Measurements from ENCODE around the gene KIF22.

Gene KIF22

DNA sequence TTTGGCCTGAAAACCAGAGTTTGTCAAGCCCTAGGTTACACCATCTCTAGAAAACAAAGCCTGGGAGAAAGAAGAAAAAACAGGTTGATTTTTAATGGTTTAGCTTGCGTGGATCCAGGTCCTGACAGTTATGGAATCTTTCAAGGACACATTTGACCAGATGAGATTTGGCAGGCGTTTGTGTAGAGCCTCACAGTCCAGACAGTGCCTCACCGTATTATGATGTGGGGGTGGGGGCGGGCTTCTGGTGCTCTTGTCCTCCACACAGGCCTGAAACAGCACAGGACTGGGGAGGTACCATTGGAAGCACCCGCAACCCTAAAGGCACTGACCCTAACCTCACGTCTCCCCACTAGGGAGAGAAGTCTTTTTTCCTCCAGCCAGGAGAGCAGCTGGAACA lies 49.3 kb downstream of the KIF22 start:
- TF ChIP-seq, protein P1, sequence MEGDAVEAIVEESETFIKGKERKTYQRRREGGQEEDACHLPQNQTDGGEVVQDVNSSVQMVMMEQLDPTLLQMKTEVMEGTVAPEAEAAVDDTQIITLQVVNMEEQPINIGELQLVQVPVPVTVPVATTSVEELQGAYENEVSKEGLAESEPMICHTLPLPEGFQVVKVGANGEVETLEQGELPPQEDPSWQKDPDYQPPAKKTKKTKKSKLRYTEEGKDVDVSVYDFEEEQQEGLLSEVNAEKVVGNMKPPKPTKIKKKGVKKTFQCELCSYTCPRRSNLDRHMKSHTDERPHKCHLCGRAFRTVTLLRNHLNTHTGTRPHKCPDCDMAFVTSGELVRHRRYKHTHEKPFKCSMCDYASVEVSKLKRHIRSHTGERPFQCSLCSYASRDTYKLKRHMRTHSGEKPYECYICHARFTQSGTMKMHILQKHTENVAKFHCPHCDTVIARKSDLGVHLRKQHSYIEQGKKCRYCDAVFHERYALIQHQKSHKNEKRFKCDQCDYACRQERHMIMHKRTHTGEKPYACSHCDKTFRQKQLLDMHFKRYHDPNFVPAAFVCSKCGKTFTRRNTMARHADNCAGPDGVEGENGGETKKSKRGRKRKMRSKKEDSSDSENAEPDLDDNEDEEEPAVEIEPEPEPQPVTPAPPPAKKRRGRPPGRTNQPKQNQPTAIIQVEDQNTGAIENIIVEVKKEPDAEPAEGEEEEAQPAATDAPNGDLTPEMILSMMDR (IDR thresholded peaks at IDR 0.05; ENCODE audit: control insufficient read depth, insufficient read depth, low read depth, low read length, missing control alignments), result no peak
- no peak overlapping the region for H3K4me3 ChIP-seq (ENCODE audit: control insufficient read depth, low read depth, low read length)
- DNase-seq (ENCODE audit: low read depth), result no peak

DNA sequence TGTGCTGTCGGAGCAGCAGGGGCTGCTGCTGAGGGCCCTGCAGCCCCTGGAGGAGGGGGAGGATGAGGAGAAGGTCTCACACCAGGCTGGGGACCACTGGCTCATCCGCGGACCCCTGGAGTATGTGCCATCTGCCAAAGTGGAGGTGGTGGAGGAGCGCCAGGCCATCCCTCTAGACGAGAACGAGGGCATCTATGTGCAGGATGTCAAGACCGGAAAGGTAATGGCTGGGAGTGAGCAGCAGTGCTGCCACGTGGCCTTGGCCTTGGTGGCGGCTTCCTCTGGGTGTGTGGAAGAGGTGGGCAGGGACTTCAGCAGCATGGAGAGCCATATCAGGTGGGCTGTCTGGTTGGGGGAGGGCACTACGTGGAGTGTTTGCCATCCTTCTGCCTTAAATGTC lies 49.7 kb downstream of the KIF22 start:
- DNase-seq (ENCODE audit: low read depth), result no peak
- TF ChIP-seq, protein P1 (IDR thresholded peaks at IDR 0.05; ENCODE audit: control insufficient read depth, insufficient read depth, low read depth, low read length, missing control alignments), result no peak

DNA sequence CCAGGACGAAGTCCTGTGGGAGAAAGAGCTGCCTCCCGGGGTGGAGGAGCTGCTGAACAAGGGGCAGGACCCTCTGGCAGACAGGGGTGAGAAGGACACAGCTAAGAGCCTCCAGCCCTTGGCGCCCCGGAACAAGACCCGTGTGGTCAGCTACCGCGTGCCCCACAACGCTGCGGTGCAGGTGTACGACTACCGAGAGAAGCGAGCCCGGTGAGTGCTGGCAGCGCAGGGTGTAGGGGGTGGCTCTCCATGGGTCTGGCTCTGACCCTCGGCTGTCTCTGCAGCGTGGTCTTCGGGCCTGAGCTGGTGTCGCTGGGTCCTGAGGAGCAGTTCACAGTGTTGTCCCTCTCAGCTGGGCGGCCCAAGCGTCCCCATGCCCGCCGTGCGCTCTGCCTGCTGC lies 51.1 kb downstream of the KIF22 start:
- H3K4me3 ChIP-seq (ENCODE audit: control insufficient read depth, low read depth, low read length), result no peak overlapping the region
- DNase-seq (ENCODE audit: low read depth), result no peak
- TF ChIP-seq, protein P1 (IDR thresholded peaks at IDR 0.05; ENCODE audit: control insufficient read depth, insufficient read depth, low read depth, low read length, missing control alignments), result no peak

More for the DNA sequence above, 49.7 kb downstream of the KIF22 start:
- no peak overlapping the region for H3K4me3 ChIP-seq (ENCODE audit: control insufficient read depth, low read depth, low read length)

DNA sequence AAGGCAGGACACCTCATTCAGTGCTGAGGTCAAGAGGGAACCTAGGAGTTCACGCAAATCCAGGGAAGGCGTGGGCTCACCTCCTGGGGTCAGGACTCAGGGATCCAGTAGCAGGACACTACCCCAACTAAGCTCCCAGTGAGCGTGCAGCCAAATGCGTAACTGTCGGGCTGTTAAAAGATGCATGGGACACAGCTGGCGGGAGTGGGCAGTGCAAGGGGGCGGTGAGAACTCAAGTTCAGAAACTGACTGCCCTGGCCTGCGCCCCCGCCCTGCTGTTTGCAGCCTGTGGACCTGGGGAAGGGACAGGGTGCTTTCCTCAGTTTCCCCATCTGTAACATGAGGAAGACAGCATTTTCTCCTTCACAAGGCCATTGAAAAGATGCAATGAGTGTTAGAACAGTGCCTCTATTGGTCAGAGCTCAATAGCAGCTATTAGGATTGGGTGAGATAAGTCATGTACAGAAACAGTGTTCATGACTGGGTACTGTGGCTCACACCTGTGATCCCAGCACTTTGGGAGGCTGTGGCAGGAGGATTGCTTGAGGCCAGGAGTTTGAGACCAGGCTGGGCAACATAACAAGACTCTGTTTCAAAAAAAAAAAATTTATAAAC lies 52.3 kb downstream of the KIF22 start:
- TF ChIP-seq, protein P1 (IDR thresholded peaks at IDR 0.05; ENCODE audit: control insufficient read depth, insufficient read depth, low read depth, low read length, missing control alignments), result peak; percentile 4
- no peak overlapping the region for H3K4me3 ChIP-seq (ENCODE audit: control insufficient read depth, low read depth, low read length)
- no peak for DNase-seq (ENCODE audit: low read depth)

DNA sequence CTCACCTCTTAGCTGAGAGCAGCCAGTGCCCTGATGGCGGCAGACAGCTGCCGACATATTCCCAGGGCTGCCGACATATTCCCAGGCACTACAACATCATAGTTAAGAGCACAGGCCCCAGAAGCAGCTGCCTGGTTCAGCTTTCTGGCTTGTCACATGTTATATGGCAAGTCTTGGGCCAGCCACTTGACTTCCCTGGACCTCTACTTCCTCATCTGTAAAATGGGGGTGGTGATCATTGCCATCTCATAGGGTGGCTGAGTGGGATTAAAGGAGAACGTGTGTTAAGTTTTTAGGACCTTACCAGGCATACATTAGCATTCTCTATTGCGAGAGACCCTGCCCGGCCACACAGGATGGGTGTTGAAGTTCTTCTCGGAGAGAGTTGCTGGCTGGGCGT lies 53.4 kb downstream of the KIF22 start:
- TF ChIP-seq, protein P1 (IDR thresholded peaks at IDR 0.05; ENCODE audit: control insufficient read depth, insufficient read depth, low read depth, low read length, missing control alignments), result no peak
- no peak overlapping the region for H3K4me3 ChIP-seq (ENCODE audit: control insufficient read depth, low read depth, low read length)
- no peak for DNase-seq (ENCODE audit: low read depth)

DNA sequence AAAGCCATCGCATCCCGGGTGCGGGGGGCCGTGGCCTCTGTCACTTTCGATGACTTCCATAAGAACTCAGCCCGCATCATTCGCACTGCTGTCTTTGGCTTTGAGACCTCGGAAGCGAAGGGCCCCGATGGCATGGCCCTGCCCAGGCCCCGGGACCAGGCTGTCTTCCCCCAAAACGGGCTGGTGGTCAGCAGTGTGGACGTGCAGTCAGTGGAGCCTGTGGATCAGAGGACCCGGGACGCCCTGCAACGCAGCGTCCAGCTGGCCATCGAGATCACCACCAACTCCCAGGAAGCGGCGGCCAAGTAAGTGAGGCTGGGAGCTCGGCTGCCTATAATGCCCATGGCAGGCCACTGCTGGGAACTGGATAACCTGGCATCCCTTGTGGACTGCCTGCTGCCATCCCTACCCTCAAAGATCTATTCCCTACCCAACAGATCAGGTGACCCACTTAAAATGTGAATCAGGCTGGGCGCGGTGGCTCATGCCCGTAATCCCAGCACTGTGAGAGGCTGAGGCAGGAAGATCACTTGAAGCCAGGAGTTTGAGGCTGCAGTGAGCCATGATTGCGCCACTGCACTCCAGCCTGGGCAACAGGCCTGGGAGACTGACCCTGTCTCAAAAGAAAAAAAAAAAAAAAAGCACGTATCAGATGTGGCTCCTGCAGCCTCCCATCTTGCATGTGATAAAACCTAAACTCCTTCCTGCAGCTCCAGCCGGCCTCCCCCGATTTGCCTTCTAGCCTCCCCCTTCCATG lies 54.2 kb downstream of the KIF22 start:
- DNase-seq (ENCODE audit: low read depth), result no peak
- no peak overlapping the region for H3K4me3 ChIP-seq (ENCODE audit: control insufficient read depth, low read depth, low read length)
- TF ChIP-seq, protein P1 (IDR thresholded peaks at IDR 0.05; ENCODE audit: control insufficient read depth, insufficient read depth, low read depth, low read length, missing control alignments), result no peak
